D341Med (cell line): Measurements from ENCODE around the gene WFDC1.

Experiments
- DNase-seq: peaks from one replicate; pipeline ENCODE4 v3.0.0; 2012; ENCODE audit warnings: low spot score

WFDC1 gene

GRCh38 chr16:84351630-84352029 lies 57.0 kb downstream of the WFDC1 start:
- no peak for DNase-seq

DNA sequence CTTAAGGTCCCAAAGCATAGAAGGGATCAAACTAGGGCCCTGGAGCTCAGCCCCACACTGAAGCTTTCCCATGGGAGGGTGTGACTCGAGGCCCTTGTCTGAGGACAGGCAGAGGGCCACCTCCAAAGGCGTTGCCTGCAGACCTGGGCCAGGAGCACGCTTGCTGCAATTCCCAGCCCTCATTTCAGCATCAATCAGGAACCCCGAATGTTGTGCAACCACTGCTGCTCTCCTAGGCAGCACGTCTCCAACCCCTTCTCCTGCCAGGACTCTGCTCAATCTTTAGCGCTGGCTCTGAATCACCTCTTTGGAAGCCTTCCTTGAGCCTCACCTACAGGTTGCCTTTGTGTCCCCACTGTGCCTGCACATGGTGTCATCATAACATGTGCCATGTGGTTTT lies 59.6 kb downstream of the WFDC1 start:
- DNase-seq, result no peak

- DNase-seq, result no peak
Measured at GRCh38 chr16:84355149-84355548, 60.5 kb downstream of the WFDC1 start.

DNA sequence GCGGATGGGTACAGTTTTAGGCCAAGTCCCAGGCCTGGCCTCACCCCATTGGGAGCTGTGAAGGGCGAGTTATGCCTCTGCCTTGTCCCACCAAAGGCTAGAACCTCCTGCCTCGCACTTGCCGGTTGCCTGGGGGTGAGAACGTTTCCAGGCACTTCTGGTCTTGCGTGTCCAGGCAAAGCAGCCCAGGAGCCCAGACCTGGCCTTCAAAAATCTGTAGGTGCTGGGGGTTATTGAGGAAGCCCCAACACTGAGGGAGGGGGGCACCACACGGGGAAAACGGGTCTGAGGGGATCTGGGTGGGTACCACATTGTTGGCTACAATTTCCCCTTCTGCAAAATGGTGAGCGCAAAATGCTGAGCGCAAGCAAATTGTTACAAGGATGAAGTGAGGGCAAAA lies 61.5 kb downstream of the WFDC1 start:
- DNase-seq, result no peak

- DNase-seq, result no peak
Measured at GRCh38 chr16:84356591-84357116, 62.0 kb downstream of the WFDC1 start.

DNA sequence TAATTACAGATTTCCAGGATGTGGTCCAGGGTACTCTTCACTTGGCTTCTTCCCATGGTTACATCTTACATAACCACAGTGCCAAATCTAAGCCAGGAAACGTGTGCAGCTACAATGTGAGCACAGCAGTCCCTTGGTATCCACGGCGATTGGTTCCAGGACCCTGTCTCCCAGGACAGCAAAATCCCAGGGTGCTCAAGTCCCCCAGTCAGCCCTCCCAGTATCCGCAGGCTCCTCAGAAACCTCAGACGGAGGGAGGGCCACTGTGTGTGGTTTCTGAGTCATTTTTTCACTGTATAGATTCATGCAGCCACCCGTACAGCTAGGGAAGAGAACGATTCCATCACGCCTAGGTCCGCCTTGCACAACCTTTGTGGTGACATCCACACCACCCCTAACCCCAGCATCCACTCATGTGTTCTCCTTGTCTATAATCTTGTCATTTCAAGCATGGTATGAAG lies 62.5 kb downstream of the WFDC1 start:
- no peak for DNase-seq

DNA sequence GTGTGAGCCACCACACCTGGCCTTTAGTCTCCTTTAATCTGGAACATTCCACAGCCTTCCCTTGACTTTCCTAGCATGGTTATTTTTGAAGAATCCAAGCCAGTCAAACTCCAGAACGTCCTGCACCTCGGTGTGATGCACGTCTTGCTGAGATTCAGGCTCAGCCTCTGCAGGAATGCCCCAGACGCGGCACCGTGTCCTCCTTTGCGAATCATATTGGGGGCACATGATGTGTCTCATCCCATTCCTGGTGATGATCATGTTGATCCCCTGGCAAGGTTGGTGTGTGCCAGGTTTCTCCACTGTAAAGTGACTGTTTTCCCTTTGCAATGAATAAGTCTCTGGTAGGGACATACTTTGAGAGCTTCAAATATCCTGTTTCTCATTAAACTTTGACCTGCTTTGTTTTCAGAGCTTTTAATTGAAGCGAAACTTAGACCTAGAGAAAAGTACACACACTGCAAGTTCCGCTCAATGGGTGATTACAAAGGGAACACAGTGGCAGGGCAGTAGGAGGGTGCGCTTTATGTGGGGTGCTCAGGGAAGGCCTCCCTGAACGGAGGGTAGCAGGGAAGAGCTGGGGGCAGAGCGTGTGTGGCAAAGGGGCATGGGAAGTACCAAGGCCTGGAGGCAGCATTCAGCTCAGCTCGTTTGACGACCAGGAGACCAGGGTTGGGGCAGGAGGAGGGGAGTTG lies 64.1 kb downstream of the WFDC1 start:
- no peak for DNase-seq

GRCh38 chr16:84359326-84359725 lies 64.6 kb downstream of the WFDC1 start:
- DNase-seq, result no peak

GRCh38 chr16:84360170-84360569 lies 65.5 kb downstream of the WFDC1 start:
- DNase-seq, result no peak

GRCh38 chr16:84360748-84361147 lies 66.1 kb downstream of the WFDC1 start:
- DNase-seq, result no peak

GRCh38 chr16:84361546-84361945 lies 66.9 kb downstream of the WFDC1 start:
- no peak for DNase-seq

DNA sequence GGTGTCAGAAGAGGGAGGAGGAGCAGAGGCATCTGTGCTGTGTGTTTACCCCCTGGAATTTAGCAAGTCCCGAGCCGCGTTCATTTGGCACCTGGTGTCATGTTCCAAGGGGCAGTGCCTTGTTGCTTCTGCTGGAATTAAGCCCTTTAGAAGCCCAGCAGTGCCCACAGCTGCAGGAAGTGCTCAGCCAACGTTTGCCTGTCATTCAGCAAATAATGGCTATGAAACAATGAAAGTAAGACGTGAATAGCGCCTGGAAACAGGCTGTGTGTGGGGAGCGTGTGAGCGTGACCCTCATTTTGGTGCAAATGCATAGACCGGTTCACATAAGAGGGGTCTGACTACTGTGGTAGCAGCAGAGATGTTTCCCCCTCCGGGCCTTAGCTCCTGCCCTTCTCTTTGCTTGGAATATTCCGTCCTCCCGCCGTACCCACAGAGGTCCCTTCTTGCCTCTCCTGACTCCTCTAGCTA lies 67.8 kb downstream of the WFDC1 start:
- DNase-seq, result no peak

GRCh38 chr16:84366208-84366607 lies 71.5 kb downstream of the WFDC1 start:
- no peak for DNase-seq

GRCh38 chr16:84367297-84367680 lies 72.6 kb downstream of the WFDC1 start:
- no peak for DNase-seq

DNA sequence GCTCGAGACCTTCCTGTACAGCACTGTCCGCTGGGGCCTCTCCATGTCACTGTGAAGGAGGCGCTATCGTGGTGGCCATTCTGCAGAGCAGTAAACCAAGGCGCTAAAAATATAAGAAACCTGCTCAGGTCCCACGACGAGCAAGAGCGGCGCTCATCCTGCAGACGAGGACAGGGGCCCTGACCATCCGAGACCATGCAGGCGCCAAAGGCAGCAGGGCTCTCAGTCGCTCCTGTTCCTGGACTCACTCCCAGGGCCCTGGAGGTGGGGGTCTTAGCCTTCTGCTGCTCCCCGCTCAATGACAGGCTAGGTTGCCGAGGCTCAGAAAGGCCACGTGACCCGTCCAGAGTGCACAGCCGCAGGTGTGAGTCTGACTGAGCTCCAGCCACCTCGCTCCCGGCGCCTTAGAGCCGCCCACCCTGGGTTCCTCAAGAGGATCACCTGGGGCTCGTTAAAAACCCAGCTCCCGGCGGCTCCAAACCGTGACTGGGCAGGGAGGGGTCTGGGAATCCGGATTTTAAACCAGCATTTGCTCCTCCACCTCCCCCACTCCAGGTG lies 73.2 kb downstream of the WFDC1 start:
- no peak for DNase-seq

- DNase-seq, result peak; percentile 53
Measured at GRCh38 chr16:84368308-84368996, 73.8 kb downstream of the WFDC1 start, which contains the start of gene ATP2C2. Gene ATP2C2 (plus strand): TSS chr16:84368538. CDS start chr16:84368616, 78 bp downstream.

DNA sequence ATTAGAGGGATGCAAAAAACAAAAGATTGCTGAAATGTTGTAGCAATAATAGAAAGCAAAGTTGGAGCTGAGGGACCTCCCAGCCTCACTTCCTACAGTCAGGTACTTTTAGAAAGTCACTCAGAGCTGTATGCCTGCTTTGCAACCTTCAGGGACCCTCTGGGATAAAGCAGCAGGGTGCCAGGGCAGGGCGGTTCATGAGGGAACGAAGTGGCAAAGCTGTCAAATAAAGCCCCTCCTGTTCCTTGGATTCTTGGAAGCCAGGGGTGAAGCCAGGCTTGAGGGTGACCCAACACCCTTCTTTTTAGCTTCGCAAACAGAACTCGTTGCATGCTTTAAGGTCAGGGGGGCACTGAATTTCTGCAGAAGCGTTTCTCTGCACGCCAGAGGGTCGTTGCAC lies 74.4 kb downstream of the WFDC1 start:
- DNase-seq, result no peak

- DNase-seq, result no peak
Measured at GRCh38 chr16:84369938-84370627, 75.4 kb downstream of the WFDC1 start.

GRCh38 chr16:84370723-84371552 lies 76.3 kb downstream of the WFDC1 start:
- no peak for DNase-seq

DNA sequence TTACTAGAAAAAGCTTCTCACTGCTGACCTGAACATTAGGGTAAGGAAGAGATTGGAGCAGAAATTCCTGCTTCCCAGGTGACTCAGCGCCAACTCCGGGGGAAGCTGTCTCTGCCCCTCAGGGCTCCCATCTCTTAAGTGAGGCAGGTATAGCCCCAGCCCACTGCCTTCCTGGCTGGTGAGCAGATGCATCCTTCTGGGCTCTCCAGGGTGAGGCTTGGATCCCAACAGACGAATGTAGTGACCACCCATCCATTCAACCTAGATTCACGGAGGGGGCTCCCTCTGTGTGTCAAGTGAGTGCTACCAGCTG lies 76.8 kb downstream of the WFDC1 start:
- no peak for DNase-seq

- DNase-seq, result no peak
Measured at GRCh38 chr16:84373907-84374489, 79.3 kb downstream of the WFDC1 start.
